PC-9 (cell line): ENCODE results near the gene IRF9. TPM values are rescaled to one million over a fixed set of nuclear protein-coding genes. Genes with fewer than 3 reads are reported as not detected.

ENCODE experiments used
- BruUV-seq: library from RNA; stranded (reverse); fragments of 400-500 nt; replicated peaks from 2 replicates; lab custom pipeline; 2021; lab: Mats Ljungman, UMichigan
- CTCF ChIA-PET: fragments of 300-600 bp; sonication (Branson Sonifier 250); formaldehyde crosslinking; loops from one replicate; lab custom pipeline; 2022; ENCODE audit warnings: antibody characterized with exemption; lab: Charles Lee
- POLR2A ChIA-PET: fragments of 300-600 bp; sonication (Branson Sonifier 250); formaldehyde crosslinking; loops from one replicate; lab custom pipeline; 2022; ENCODE audit warnings: antibody characterized with exemption; ENCODE audit not compliant: unreplicated experiment; lab: Charles Lee
- DNase-seq, 2 experiments: peaks; one replicate each; pipeline versions ENCODE4 v3.0.0 to v3.0.0-alpha.2; 2015 to 2022; ENCODE audit warnings: mixed read lengths in 1 of 2
- H2AFZ ChIP-seq: fragments of 200-600 bp; sonication (generic); 2 replicates; pipeline ENCODE4 v1.8.1; 2017; ENCODE audit warnings: antibody characterized with exemption
- H3F3A ChIP-seq: fragments of 200-600 bp; sonication (generic); 2 replicates; pipeline ENCODE4 v1.8.1; 2017; ENCODE audit warnings: antibody characterized with exemption, mild to moderate bottlenecking, low read depth; ENCODE audit not compliant: insufficient read depth
- H3K27ac ChIP-seq: fragments of 200-600 bp; sonication (generic); 2 replicates; pipeline ENCODE4 v1.6.1; 2016; ENCODE audit warnings: mixed run types
- H3K27me3 ChIP-seq: fragments of 200-600 bp; sonication (generic); 2 replicates; pipeline ENCODE4 v1.6.1; 2016; ENCODE audit warnings: low read depth, mixed run types; ENCODE audit not compliant: insufficient read depth
- H3K36me3 ChIP-seq: fragments of 200-600 bp; sonication (generic); 2 replicates; pipeline ENCODE4 v1.6.1; 2016; ENCODE audit warnings: low read depth, mixed run types
- H3K4me1 ChIP-seq: fragments of 200-600 bp; sonication (generic); replicated peaks from 2 replicates; pipeline ENCODE4 v1.6.1; 2016; ENCODE audit warnings: mixed run types; ENCODE audit not compliant: insufficient read depth
- H3K4me2 ChIP-seq: fragments of 200-600 bp; sonication (generic); 2 replicates; pipeline ENCODE4 v1.6.1; 2017; ENCODE audit warnings: mixed run types
- H3K4me3 ChIP-seq: fragments of 200-600 bp; sonication (generic); 2 replicates; pipeline ENCODE4 v1.6.1; 2016; ENCODE audit warnings: mixed run types
- H3K79me2 ChIP-seq: fragments of 200-600 bp; sonication (generic); 2 replicates; pipeline ENCODE4 v1.6.1; 2017; ENCODE audit warnings: low read depth, mixed run types
- H3K9me2 ChIP-seq: fragments of 200-600 bp; sonication (generic); 2 replicates; pipeline ENCODE4 v1.8.1; 2017; ENCODE audit warnings: mild to moderate bottlenecking; ENCODE audit not compliant: insufficient read depth
- H3K9me3 ChIP-seq: fragments of 200-600 bp; sonication (generic); 2 replicates; pipeline ENCODE4 v1.8.1; 2016; ENCODE audit warnings: low read depth; ENCODE audit not compliant: insufficient read depth
- H4K20me1 ChIP-seq: fragments of 200-600 bp; sonication (generic); 2 replicates; pipeline ENCODE4 v1.8.1; 2017; ENCODE audit not compliant: insufficient read depth
- CTCF ChIP-seq: fragments of 200-600 bp; sonication (generic); conservative IDR thresholded peaks from 2 replicates; pipeline ENCODE4 v1.6.1; 2017; ENCODE audit warnings: mixed run types, antibody characterized with exemption, mild to moderate bottlenecking, moderate library complexity
- EZH2 ChIP-seq: fragments of 200-600 bp; sonication (generic); IDR thresholded peaks from 2 replicates; pipeline ENCODE4 v1.8.0; 2017; ENCODE audit warnings: antibody characterized with exemption, low read depth
- intact Hi-C: fragments of 100-400 bp; cut with micrococcal nuclease; formaldehyde crosslinking; loops from one replicate; pipeline ENCODE4 v1.10.0; 2022; ENCODE audit not compliant: unreplicated experiment
- total RNA-seq: library from RNA; stranded (reverse); gene quantifications from 2 replicates; pipeline ENCODE4 v1.2.3, GENCODE V29; 2021

The IRF9 gene
- total RNA-seq, 1 experiment from 2014 or later = 21.4 TPM

GRCh38 chr14:24186831-24187538 lies 25.9 kb downstream of the IRF9 start:
- H3K4me2 ChIP-seq = peak overlapping the region; percentile 93; the same call in 1 of the 2 replicates
- H3K4me1 ChIP-seq = peaks cover 11% of the 10 kb centered on the region
- no peak overlapping the region for H3K4me3 ChIP-seq
- ChIA-PET POLR2A (no interaction called here), CTCF (no interaction called here)
- intact Hi-C loops = no loop called here
- no peaks in the 10 kb centered on the region for H3K36me3 ChIP-seq
- no peaks in the 10 kb centered on the region for H3K9me2 ChIP-seq
- no peak overlapping the region for H2AFZ ChIP-seq
- H3K27me3 ChIP-seq = no peaks in the 10 kb centered on the region
- H4K20me1 ChIP-seq = no peaks in the 10 kb centered on the region
- no peaks in the 10 kb centered on the region for H3K9me3 ChIP-seq
- H3K27ac ChIP-seq = no peak overlapping the region
- DNase-seq = no peak
- no TSS peak for BruUV-seq
- H3F3A ChIP-seq = peaks cover 3% of the 10 kb centered on the region; the same call in 1 of the 2 replicates
- H3K79me2 ChIP-seq = peaks cover 14% of the 10 kb centered on the region
- TF ChIP-seq EZH2 (no peak), CTCF (no peak)

- peak overlapping the region; percentile 88 for H3K4me3 ChIP-seq
- peaks cover 17% of the 10 kb centered on the region for H3K79me2 ChIP-seq
- peaks cover 11% of the 10 kb centered on the region for H3K4me1 ChIP-seq
- H3K36me3 ChIP-seq = no peaks in the 10 kb centered on the region
- intact Hi-C loops = no loop called here
- H3K27me3 ChIP-seq = no peaks in the 10 kb centered on the region
- ChIA-PET CTCF (no interaction called here), POLR2A (no interaction called here)
- no peaks in the 10 kb centered on the region for H3K9me2 ChIP-seq
- no peaks in the 10 kb centered on the region for H4K20me1 ChIP-seq
- TF ChIP-seq EZH2 = no peak
- TF ChIP-seq CTCF = no peak
- no peaks in the 10 kb centered on the region for H3K9me3 ChIP-seq
- no TSS peak for BruUV-seq
- no peak overlapping the region for H2AFZ ChIP-seq
- no peak for DNase-seq
- H3K27ac ChIP-seq = no peak overlapping the region
- H3K4me2 ChIP-seq = peak overlapping the region; percentile 93
- H3F3A ChIP-seq = peaks cover 3% of the 10 kb centered on the region; the same call in 1 of the 2 replicates
Observed at GRCh38 chr14:24187539-24187915, 26.5 kb downstream of the IRF9 start.

- Histone ChIP-seq H3F3A (peaks cover 3% of the 10 kb centered on the region; the same call in 1 of the 2 replicates), H3K79me2 (peaks cover 17% of the 10 kb centered on the region), H3K4me3 (peak within 1 kb of the TSS; percentile 88), H2AFZ (peak within 1 kb of the TSS; percentile 77), H3K4me1 (peaks cover 11% of the 10 kb centered on the region), H3K4me2 (peak within 1 kb of the TSS; percentile 93), H3K9me3 (no peaks in the 10 kb centered on the region), H4K20me1 (no peaks in the 10 kb centered on the region), H3K36me3 (no peaks in the 10 kb centered on the region), H3K9me2 (no peaks in the 10 kb centered on the region), H3K27me3 (no peaks in the 10 kb centered on the region), H3K27ac (peak within 1 kb of the TSS; percentile 61)
- TSS peak; percentile 76 for BruUV-seq
- ChIA-PET POLR2A (interaction anchor here (1.4 kb wide), 1 partner anchor 54 kb away, joined by 8 read pairs; the partner anchor contains the start of gene TINF2), CTCF (interaction anchor here (0.5 to 0.8 kb wide), 2 partner anchors 27 to 154 kb away, joined by 3 read pairs; partner anchors contain the start of gene IRF9)
- TF ChIP-seq CTCF (no peak), EZH2 (no peak)
- peak; percentile 86 to 87 for DNase-seq
- intact Hi-C loops = loop anchor here (1.0 kb wide), 1 partner anchor 27 kb away; the partner anchor contains the start of gene IRF9
Observed at GRCh38 chr14:24188251-24189058, 27.4 kb downstream of the IRF9 start, which contains the start of gene IPO4. Gene IPO4, minus strand, starts transcription at chr14:24188816. Its CDS starts 29 bp downstream, at chr14:24188787.
